ENCODE results near the gene CCDC120. TPM values are rescaled to one million over a fixed set of nuclear protein-coding genes. Genes with fewer than 3 reads are reported as not detected.

Gene CCDC120
- total RNA-seq, 1 donor from 2014 or later: 22.5 TPM

DNA sequence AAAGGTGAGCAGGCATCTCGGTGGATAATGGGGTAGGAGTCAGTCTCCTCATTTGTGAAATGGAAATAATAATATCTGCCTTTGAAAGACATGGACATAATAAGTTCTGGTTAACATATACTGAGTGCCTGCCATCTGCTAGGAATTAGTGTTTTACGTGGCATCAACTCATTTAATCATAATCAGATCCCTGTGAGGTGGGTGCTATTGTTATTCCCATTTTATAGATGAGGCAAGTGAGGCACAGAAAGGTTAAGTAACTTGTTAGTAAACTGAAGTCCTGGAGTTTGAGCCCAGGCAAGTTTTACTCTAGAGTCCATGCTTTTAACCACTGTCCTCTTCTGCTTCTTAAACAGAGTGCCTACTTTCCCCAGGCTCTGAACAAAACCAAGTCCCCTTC, 7.5 kb downstream of the CCDC120 start:
- Mint-ChIP-seq H3K27me3 (ENCODE audit: unreplicated experiment) (peaks cover 4% of the 10 kb centered on the region), H3K9me3 (ENCODE audit: unreplicated experiment) (no peaks in the 10 kb centered on the region), H3K4me1 (ENCODE audit: unreplicated experiment) (no peaks in the 10 kb centered on the region), H3K36me3 (ENCODE audit: low read depth, unreplicated experiment) (peaks cover 8% of the 10 kb centered on the region), H3K4me3 (ENCODE audit: unreplicated experiment) (no peak overlapping the region), H3K27ac (ENCODE audit: unreplicated experiment) (no peak overlapping the region)
- no peak for DNase-seq (ENCODE audit: low spot score)
- TF ChIP-seq, protein P1, sequence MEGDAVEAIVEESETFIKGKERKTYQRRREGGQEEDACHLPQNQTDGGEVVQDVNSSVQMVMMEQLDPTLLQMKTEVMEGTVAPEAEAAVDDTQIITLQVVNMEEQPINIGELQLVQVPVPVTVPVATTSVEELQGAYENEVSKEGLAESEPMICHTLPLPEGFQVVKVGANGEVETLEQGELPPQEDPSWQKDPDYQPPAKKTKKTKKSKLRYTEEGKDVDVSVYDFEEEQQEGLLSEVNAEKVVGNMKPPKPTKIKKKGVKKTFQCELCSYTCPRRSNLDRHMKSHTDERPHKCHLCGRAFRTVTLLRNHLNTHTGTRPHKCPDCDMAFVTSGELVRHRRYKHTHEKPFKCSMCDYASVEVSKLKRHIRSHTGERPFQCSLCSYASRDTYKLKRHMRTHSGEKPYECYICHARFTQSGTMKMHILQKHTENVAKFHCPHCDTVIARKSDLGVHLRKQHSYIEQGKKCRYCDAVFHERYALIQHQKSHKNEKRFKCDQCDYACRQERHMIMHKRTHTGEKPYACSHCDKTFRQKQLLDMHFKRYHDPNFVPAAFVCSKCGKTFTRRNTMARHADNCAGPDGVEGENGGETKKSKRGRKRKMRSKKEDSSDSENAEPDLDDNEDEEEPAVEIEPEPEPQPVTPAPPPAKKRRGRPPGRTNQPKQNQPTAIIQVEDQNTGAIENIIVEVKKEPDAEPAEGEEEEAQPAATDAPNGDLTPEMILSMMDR (IDR thresholded peaks at IDR 0.05; ENCODE audit: unreplicated experiment): no peak

GRCh38 chrX:49066690-49067089, 7.9 kb downstream of the CCDC120 start:
- Mint-ChIP-seq H3K9me3 (ENCODE audit: unreplicated experiment) (no peaks in the 10 kb centered on the region), H3K27ac (ENCODE audit: unreplicated experiment) (no peak overlapping the region)
- TF ChIP-seq, protein P1 (IDR thresholded peaks at IDR 0.05; ENCODE audit: unreplicated experiment): no peak

DNA sequence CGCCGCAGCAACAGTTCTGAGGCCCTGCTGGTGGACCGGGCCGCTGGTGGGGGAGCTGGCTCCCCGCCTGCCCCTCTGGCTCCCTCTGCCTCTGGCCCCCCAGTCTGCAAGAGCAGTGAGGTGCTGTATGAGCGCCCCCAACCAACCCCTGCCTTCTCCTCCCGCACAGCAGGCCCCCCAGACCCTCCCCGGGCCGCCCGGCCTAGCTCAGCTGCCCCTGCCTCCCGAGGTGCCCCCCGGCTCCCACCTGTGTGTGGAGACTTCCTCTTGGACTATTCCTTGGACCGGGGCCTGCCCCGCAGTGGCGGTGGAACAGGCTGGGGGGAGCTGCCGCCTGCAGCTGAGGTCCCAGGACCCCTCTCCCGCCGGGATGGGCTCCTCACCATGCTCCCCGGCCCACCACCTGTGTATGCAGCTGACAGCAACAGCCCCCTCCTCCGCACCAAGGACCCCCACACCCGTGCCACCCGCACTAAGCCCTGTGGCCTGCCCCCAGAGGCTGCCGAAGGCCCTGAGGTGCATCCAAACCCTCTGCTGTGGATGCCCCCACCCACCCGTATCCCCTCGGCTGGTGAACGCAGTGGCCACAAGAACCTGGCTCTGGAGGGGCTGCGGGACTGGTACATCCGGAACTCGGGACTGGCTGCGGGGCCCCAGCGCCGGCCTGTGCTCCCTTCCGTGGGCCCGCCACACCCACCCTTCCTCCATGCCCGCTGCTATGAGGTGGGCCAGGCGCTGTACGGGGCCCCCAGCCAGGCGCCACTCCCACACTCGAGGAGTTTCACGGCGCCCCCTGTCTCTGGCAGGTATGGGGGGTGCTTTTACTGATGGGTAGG, 8.7 kb downstream of the CCDC120 start:
- TF ChIP-seq, protein P1 (IDR thresholded peaks at IDR 0.05; ENCODE audit: unreplicated experiment): no peak
- DNase-seq (ENCODE audit: low spot score): no peak
- H3K9me3 Mint-ChIP-seq (ENCODE audit: unreplicated experiment): no peaks in the 10 kb centered on the region
- no peak overlapping the region for H3K4me3 Mint-ChIP-seq (ENCODE audit: unreplicated experiment)
- H3K27ac Mint-ChIP-seq (ENCODE audit: unreplicated experiment): no peak overlapping the region
- peaks cover 3% of the 10 kb centered on the region for H3K27me3 Mint-ChIP-seq (ENCODE audit: unreplicated experiment)
- H3K4me1 Mint-ChIP-seq (ENCODE audit: unreplicated experiment): peaks cover 3% of the 10 kb centered on the region
- no peaks in the 10 kb centered on the region for H3K36me3 Mint-ChIP-seq (ENCODE audit: low read depth, unreplicated experiment)

More at GRCh38 chrX:49066690-49067089, 7.9 kb downstream of the CCDC120 start:
- Mint-ChIP-seq H3K36me3 (ENCODE audit: low read depth, unreplicated experiment) (peaks cover 3% of the 10 kb centered on the region), H3K4me3 (ENCODE audit: unreplicated experiment) (no peak overlapping the region), H3K27me3 (ENCODE audit: unreplicated experiment) (peaks cover 3% of the 10 kb centered on the region), H3K4me1 (ENCODE audit: unreplicated experiment) (no peaks in the 10 kb centered on the region)
- no peak for DNase-seq (ENCODE audit: low spot score)

DNA sequence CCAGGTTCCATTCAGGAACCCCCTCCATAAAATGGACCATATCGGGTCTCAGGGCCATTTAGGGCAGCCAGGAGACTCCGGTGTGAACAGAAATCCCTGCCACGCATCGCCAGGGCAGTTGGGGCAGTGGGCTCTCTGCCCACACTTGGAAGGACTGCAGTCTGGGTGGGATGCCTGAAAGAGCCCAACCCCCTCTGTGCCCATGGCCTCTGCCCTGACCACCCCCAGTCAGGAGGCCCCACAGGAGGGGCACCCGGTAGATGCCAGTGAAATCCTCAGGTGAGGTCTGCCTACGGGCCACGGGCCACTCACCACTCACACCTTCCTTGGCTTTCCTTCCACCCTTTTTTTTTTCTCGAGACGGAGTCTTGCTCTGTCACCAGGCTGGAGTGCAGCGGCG, 10.2 kb downstream of the CCDC120 start:
- TF ChIP-seq, protein P1 (IDR thresholded peaks at IDR 0.05; ENCODE audit: unreplicated experiment): no peak
- DNase-seq (ENCODE audit: low spot score): no peak
- peaks cover 10% of the 10 kb centered on the region for H3K4me1 Mint-ChIP-seq (ENCODE audit: unreplicated experiment)
- no peaks in the 10 kb centered on the region for H3K9me3 Mint-ChIP-seq (ENCODE audit: unreplicated experiment)
- H3K4me3 Mint-ChIP-seq (ENCODE audit: unreplicated experiment): no peak overlapping the region
- H3K27ac Mint-ChIP-seq (ENCODE audit: unreplicated experiment): no peak overlapping the region
- H3K36me3 Mint-ChIP-seq (ENCODE audit: low read depth, unreplicated experiment): no peaks in the 10 kb centered on the region
- H3K27me3 Mint-ChIP-seq (ENCODE audit: unreplicated experiment): peaks cover 5% of the 10 kb centered on the region

GRCh38 chrX:49070988-49071387, 12.2 kb downstream of the CCDC120 start:
- peaks cover 10% of the 10 kb centered on the region for H3K4me1 Mint-ChIP-seq (ENCODE audit: unreplicated experiment)
- no peaks in the 10 kb centered on the region for H3K36me3 Mint-ChIP-seq (ENCODE audit: low read depth, unreplicated experiment)
- no peaks in the 10 kb centered on the region for H3K9me3 Mint-ChIP-seq (ENCODE audit: unreplicated experiment)
- peaks cover 5% of the 10 kb centered on the region for H3K27me3 Mint-ChIP-seq (ENCODE audit: unreplicated experiment)
- no peak for DNase-seq (ENCODE audit: low spot score)
- H3K27ac Mint-ChIP-seq (ENCODE audit: unreplicated experiment): no peak overlapping the region
- no peak overlapping the region for H3K4me3 Mint-ChIP-seq (ENCODE audit: unreplicated experiment)
- TF ChIP-seq, protein P1 (IDR thresholded peaks at IDR 0.05; ENCODE audit: unreplicated experiment): no peak

All from endothelial cell (in vitro differentiated cells).